Kidney glomerular epithelial cell (primary cell): ENCODE measurements around the gene CWF19L2.

Experiments
- DNase-seq: peaks from one replicate; lab custom pipeline; 2025; lab: John Stamatoyannopoulos, UW

CWF19L2 gene

DNA sequence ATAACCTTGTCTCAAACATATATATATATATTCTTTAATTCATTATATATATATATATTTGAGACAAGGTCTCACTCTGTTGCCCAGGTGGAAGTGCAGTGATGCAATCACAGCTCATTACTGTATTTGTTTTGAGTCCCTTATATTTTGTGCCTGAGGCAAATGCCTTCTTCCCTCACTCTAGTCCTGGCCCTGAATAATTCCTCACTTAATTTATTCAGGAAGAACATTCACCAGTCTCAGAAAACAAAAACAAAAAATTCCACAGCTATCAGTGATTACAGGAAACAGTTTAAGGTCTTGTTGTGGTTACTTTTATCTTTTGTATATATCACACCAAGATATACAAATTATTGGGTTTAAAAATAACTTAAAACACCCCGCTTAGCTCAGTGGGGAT lies 155.7 kb downstream of the CWF19L2 start:
- no peak for DNase-seq

- DNase-seq: no peak
Observed at GRCh38 chr11:107293677-107294344, 163.8 kb downstream of the CWF19L2 start.

DNA sequence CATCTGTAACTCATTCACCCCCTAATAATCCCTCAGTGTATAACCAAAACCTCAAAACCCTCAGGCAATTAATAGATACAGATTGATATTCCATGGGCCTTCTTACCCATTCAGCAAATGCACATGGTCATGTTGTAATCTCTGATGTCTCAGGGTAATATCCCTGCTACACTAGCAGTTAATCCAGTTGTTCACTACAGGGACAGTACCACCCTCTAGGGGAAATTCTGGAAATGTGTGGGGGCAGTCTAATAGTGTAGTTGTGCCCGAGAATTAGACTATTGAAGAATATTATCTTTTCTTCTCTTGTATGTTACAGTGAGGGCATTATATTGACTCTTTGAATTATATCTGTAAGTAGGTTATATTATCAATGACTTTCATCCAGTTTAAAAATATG lies 175.4 kb downstream of the CWF19L2 start:
- no peak for DNase-seq
